Measurements from ENCODE around the gene CBY3. TPM values are rescaled to one million over a fixed set of nuclear protein-coding genes. Genes with fewer than 3 reads are reported as not detected.

Gene CBY3
- total and polyA plus RNA-seq, 2 of the 13 experiments (the other 11 are each of a cell fraction or from before 2014, with no cell fraction given) = not detected

DNA sequence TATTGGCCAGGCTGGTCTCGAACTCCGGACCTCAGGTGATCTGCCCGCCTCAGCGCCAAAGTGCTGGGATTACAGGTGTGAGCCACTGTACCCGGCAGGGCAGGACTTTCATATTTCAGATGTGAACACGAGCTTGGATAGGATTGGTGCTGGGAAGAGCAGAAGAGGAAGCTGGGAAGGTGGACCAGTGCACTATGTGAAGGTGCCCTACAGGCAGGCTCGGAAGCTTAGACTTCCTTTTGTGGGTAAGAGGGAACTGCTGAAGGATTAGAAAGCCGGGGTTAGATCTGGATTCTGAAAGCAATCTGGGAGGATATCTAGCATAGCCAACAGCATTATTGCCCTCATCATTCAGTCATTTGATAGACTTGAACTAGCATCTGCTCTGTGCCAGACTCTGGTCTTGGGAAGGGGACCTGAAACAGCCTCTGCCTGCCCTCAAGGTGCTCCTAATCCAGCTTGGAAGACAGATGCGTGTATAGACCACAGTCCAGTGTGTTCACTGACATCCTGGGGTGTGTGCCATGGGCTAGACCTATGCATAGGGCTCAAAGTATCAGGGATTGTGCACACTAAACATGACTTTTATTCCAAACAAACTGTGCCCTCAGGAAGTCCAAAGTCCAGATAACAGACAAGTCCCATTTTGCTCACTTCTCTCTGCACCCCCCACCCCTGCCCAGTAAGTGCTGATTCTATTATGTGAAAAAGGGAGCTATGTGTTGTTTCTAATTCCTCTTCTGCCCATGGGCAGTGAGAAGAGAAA, 637 bp downstream of the CBY3 start (continued):
- TF ChIP-seq, protein P1, sequence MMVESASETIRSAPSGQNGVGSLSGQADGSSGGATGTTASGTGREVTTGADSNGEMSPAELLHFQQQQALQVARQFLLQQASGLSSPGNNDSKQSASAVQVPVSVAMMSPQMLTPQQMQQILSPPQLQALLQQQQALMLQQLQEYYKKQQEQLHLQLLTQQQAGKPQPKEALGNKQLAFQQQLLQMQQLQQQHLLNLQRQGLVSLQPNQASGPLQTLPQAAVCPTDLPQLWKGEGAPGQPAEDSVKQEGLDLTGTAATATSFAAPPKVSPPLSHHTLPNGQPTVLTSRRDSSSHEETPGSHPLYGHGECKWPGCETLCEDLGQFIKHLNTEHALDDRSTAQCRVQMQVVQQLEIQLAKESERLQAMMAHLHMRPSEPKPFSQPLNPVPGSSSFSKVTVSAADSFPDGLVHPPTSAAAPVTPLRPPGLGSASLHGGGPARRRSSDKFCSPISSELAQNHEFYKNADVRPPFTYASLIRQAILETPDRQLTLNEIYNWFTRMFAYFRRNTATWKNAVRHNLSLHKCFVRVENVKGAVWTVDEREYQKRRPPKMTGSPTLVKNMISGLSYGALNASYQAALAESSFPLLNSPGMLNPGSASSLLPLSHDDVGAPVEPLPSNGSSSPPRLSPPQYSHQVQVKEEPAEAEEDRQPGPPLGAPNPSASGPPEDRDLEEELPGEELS (CRISPR knock-in tag; IDR thresholded peaks at IDR 0.05) = peak; percentile 81
- TF ChIP-seq KDM1A (CRISPR knock-in tag; IDR thresholded peaks at IDR 0.05) (peak; percentile 89), HNRNPK (IDR thresholded peaks at IDR 0.05; ENCODE audit: low read depth, low read length, poor library complexity, severe bottlenecking) (no peak), SPEN (CRISPR knock-in tag; IDR thresholded peaks at IDR 0.05; ENCODE audit: low read depth) (0 out of 2 replicates have a peak, but pooled peaks have one; percentile 46), ZNF296 (CRISPR knock-in tag; conservative IDR thresholded peaks at IDR 0.05) (no peak), KAT7 (CRISPR knock-in tag; IDR thresholded peaks at IDR 0.05; ENCODE audit: borderline replicate concordance) (no peak), SNAPC5 (CRISPR knock-in tag; IDR thresholded peaks at IDR 0.05; ENCODE audit: borderline replicate concordance) (no peak), CENPBD1 (CRISPR knock-in tag; IDR thresholded peaks at IDR 0.05; ENCODE audit: borderline replicate concordance, low read depth) (0 out of 2 replicates have a peak, but pooled peaks have one; percentile 44), TCF7 (IDR thresholded peaks at IDR 0.05; ENCODE audit: low read depth) (no peak), TEAD3 (CRISPR knock-in tag; optimal IDR thresholded peaks at IDR 0.05; ENCODE audit: borderline replicate concordance) (peak; percentile 46), ZNF333 (CRISPR knock-in tag; IDR thresholded peaks at IDR 0.05; ENCODE audit: borderline replicate concordance) (0 out of 2 replicates have a peak, but pooled peaks have one; percentile 16), ZNF446 (CRISPR knock-in tag; IDR thresholded peaks at IDR 0.05) (no peak), ZNF10 (CRISPR knock-in tag; IDR thresholded peaks at IDR 0.05; ENCODE audit: borderline replicate concordance, low read depth) (no peak), REPIN1 (CRISPR knock-in tag; IDR thresholded peaks at IDR 0.05; ENCODE audit: borderline replicate concordance, low read depth) (peak; percentile 66; the same call in 1 of the 2 replicates), ARNT2 (CRISPR knock-in tag; IDR thresholded peaks at IDR 0.05; ENCODE audit: low read depth) (no peak), ZC3H13 (CRISPR knock-in tag; IDR thresholded peaks at IDR 0.05) (no peak), NCOA5 (CRISPR knock-in tag; IDR thresholded peaks at IDR 0.05) (no peak), ISX (CRISPR knock-in tag; conservative IDR thresholded peaks at IDR 0.05) (no peak), NCOR1 (IDR thresholded peaks at IDR 0.05; ENCODE audit: borderline replicate concordance, low read length) (peak; percentile 98), SOX5 (CRISPR knock-in tag; IDR thresholded peaks at IDR 0.05; ENCODE audit: borderline replicate concordance) (peak; percentile 84), ZNF274 (CRISPR knock-in tag; IDR thresholded peaks at IDR 0.05) (no peak), DNMT3B (CRISPR knock-in tag; conservative IDR thresholded peaks at IDR 0.05) (no peak), ZNF34 (CRISPR knock-in tag; IDR thresholded peaks at IDR 0.05; ENCODE audit: borderline replicate concordance) (no peak), ZNF713 (CRISPR knock-in tag; IDR thresholded peaks at IDR 0.05) (no peak)
- TF ChIP-seq, protein P2, sequence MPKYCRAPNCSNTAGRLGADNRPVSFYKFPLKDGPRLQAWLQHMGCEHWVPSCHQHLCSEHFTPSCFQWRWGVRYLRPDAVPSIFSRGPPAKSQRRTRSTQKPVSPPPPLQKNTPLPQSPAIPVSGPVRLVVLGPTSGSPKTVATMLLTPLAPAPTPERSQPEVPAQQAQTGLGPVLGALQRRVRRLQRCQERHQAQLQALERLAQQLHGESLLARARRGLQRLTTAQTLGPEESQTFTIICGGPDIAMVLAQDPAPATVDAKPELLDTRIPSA (CRISPR knock-in tag; IDR thresholded peaks at IDR 0.05; ENCODE audit: borderline replicate concordance) = no peak
- TF ChIP-seq, protein P3, sequence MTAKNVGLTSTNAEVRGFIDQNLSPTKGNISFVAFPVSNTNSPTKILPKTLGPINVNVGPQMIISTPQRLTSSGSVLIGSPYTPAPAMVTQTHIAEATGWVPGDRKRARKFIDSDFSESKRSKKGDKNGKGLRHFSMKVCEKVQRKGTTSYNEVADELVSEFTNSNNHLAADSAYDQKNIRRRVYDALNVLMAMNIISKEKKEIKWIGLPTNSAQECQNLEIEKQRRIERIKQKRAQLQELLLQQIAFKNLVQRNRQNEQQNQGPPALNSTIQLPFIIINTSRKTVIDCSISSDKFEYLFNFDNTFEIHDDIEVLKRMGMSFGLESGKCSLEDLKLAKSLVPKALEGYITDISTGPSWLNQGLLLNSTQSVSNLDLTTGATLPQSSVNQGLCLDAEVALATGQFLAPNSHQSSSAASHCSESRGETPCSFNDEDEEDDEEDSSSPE (CRISPR knock-in tag; IDR thresholded peaks at IDR 0.05) = no peak

All from HepG2 (cell line).